HG03432 (cell line): Measurements from ENCODE around the gene KLF13.
A peak's percentile ranks its signal among the peaks of the same experiment; 100 is the strongest.

Experiments
- ATAC-seq: cut with Tn5 transposase; IDR thresholded peaks from one replicate; pipeline ENCODE4 v1.9.1; 2021; ENCODE audit warnings: mild to moderate bottlenecking, moderate library complexity; ENCODE audit not compliant: unreplicated experiment

Gene KLF13

DNA sequence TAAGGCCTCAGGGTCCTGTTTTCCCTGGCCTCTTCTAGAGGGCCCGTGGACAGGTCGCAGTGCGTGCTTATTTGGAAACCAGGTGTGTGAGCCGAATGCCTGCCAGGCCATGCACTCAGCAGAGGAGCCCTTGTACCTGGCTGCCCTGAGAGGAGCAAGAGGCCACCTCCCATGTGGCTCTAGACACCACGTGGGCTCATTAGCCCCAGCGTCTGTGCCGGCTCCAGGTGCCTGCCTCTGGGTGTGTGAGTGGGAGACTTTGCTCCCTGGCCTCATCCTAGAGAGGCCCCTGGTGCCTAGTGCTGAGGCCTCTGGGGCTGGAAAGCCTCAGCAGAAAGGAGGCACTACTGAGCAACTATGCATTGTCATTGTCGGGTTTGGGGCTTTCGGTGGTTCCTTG lies 50.4 kb downstream of the KLF13 start:
- no peak for ATAC-seq

GRCh38 chr15:31378363-31378903 lies 51.8 kb downstream of the KLF13 start:
- ATAC-seq, result no peak

DNA sequence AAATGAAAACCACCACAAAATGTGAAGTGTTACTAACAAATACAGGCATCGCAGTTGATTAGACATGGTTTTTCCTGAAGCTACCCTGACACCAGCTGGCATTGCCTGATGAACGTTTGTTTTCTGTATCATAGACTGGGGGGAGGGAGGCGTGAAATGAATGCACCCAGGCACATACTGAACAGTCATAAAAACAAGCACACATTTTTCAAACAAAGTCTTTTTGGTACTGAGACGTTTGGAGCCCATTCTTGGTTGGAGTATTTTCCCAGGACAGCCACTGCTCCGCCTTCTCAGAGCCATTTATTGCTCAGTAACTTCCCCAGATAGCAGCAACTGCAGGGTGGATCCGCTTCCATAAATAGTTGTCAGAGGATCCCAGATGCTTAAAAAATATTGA lies 52.4 kb downstream of the KLF13 start:
- ATAC-seq, result no peak

- ATAC-seq, result no peak
Measured at GRCh38 chr15:31379577-31379976, 52.9 kb downstream of the KLF13 start.

- ATAC-seq, result no peak
Measured at GRCh38 chr15:31381801-31382712, 55.4 kb downstream of the KLF13 start.

DNA sequence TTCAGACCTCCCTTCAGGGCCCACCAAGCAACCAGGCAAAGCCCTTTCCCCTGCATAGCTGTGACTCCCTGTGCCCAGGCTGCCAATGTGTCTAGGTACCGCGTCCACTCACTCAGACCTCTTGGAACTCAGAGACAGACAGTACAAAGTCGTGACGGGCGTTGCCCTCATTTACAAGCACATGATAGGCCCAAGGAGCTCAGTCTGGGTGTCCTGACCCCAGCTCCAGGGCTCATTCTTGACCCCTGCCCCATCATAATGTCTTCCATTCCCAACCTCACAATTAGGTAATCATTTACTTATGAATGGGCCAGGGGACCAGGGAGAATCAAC lies 56.0 kb downstream of the KLF13 start:
- ATAC-seq, result no peak

DNA sequence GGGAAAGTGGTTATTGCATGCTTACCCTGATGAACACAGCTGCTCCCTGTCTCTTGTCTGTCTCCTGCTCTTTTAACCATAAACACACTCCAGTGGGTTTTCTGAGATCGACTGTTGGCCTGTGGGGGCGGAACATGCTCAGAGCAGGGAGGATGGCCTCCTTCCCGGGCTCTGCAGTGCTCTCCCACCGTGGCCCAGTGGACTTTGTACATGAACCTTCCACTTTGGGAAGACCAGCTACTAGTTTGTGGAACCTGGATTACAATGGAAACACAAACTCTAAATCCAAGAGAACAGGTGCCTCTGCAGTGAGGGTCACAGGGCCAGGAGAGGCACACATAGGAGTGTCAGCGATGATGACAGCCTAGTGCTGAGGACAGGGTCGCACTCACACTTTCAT lies 56.5 kb downstream of the KLF13 start:
- no peak for ATAC-seq

GRCh38 chr15:31384568-31384967 lies 57.9 kb downstream of the KLF13 start:
- ATAC-seq, result no peak

DNA sequence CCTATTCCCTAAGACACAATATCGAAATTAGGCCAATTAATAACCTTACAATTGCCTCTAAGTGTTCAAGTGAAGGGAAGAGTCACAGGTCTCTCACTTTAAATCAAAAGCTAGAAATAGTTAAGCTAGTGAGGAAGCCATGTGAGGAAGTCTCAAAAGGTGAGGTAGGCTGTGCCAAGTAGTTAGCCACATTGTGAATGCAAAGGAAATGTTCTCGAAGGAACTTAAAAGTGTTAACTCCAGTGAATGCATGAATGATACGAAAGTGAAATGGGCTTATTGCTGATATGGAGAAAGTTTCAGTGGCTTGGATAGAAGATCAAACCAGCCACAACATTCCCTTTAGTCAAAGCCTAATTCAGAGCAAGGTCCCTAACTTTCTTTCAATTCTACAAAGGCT lies 59.1 kb downstream of the KLF13 start:
- no peak for ATAC-seq

DNA sequence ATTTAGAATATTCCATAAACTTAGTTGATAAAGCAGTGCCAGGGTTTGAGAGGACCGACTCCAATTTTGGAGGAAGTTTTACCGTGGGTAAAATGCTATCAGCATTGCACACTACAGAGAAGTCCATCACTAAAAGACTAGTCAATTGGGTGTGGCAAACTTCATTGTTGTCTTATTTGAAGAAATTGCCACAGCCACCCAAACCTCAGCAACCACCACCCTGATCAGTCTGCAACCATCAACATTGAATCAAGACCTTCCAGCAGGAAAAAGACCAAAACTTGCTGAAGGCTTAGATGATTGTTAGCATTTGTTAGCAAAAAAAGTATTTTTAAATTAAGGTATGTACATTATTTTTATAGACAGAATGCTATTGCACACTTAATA lies 60.5 kb downstream of the KLF13 start:
- no peak for ATAC-seq

DNA sequence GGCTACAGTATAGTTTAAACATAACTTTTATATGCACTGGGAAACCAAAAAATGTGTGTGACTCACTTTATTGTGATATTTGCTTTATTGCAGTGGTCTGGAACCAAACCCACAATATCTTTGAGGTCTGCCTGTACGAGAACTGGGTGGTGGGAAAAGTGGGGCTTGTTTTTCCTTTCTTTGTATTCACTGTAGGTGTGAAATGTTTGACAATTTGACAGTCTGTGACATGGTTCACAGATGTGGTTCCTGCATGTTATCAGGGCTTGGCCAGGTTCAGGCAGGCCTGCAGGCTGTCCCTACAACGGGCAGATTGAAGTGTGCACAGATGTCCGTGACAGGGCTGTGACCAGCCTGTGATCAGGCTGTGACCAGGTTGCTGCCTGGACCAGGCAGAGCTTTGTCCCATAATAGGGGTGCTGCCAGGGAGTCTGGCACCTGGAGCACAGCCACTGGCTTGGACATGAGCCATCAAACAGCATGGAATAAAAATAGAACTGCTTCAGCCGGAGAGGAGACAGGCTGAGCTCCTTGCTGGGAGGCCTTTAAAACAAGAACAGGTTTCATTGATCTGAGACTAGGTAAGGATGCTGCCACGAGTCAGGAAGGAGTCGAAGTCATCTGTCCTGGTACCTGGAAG lies 61.0 kb downstream of the KLF13 start:
- ATAC-seq, result no peak

DNA sequence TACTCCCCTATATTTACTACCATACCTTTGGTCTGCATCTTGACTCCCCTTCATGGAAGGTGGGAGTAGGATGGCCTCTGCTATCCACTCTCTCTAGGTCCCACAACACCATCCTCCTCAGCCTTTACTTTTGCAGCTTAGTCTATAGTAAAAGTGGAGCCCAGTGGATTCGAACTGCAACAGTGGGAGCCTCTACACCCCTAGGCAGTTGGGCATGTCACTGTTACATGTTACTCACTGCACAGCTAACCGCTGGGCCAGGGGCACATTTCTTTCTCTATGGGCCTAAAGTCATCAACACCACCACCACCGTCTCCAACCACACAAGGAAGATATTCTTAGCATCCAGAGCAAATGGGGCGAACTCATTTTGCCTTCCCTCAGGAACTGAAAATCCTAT lies 62.9 kb downstream of the KLF13 start:
- no peak for ATAC-seq

- ATAC-seq, result no peak
Measured at GRCh38 chr15:31390029-31390428, 63.4 kb downstream of the KLF13 start.

DNA sequence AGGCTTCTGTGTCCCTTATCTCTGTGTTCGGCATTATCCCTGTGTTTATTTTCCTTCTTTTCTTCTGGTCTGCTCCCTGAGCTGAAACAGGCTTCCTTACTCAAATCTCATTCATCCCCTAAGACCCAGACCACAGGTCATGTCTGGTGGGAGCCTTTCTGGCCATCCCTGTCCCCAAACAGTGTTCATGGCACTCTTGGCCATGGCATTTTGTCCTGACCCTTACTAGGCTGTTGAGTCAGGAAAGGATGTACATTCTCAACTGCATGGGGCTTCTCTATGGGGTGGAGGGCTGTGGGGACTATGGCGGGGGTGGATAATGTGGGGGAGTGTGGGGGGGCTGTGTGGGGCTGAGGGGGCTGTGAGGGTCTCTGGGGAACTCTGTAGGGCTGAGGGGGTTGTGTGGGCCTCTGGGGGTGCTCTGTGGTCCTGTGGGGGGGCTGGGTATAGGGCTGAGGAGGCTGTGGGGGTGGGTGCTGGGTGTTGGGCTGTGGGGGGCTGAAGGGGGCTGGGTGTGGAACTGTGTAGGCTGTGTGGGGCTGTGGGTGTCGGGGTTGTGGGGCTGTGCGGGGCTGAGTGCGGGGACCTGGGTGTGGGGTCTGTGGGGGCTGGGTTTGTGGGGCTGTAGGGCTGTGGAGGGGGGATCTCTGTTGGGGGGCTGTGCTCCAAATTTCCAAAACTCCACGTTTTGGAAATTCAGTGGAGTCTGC lies 64.3 kb downstream of the KLF13 start:
- no peak for ATAC-seq

GRCh38 chr15:31391687-31392671 lies 65.3 kb downstream of the KLF13 start:
- ATAC-seq, result peak; percentile 90

DNA sequence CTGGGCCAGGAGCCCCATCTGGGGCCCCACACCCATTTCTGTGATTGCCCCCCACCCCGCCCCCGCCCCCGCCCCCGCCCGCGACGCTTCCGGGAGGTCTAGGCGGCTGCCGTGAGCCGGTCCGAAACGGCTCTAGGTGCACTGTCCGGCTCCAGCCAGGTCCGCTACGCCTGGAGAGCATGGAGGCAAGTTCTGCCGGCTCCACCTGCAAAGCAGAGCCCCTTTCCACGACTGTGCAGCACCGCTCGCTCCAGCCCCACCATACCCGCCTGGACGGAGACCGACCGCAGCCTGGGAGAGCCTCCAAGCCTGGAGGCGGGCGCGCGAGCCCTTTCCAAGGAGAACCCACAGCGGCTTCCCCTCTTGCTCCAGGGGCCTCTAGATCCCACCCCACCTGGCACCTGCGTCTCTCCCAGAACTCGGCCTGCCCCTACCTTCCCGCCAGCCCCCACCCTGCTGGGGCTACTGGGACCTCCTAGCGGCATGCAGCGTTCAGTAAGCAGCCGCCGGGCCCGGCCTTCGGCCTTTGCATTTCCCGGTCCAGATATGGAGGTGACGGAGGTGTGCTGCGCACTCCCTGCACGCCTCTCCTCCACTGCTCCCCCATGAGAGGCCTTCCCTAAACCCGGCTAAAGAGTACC lies 66.2 kb downstream of the KLF13 start:
- peak; percentile 45 for ATAC-seq

- ATAC-seq, result no peak
Measured at GRCh38 chr15:31393444-31394091, 66.9 kb downstream of the KLF13 start.

DNA sequence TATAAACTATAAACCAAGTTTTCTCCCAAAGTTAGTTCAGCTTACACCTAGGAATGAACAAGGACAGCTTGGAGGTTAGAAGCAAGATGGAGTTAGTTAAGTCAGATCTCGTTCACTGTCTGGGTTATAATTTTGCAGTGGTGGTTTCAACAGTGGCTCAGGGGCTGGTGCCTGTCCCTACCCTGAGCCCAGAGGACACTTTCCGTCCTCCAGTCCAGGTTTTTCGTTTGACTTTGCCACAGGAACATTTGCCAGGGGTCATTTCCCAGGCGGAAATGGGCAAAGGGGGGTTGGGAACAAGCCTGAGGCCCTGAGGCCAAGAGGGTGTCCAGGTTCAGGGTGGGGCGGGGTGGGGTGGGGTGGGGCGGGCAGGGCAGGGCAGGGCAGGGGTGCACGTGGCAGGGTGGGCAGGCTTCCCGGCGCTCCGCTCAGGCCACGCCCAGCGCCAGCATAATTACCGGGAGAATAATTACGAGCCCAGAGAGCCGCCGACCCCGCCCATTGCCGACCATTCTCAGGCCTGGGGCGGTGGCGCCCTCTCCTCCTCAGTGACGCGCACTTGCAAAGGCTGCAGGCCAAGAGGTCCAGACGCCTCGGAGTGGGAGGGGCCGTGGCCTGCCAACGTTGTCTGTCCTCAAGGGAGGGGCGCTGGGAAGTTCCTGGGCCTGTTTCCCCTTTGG lies 70.4 kb downstream of the KLF13 start:
- no peak for ATAC-seq
